ENCODE data around the gene HPN.
"Not testable (repeated sequence)": the region's sequence is repeated elsewhere in the genome, so short reads cannot be mapped to it uniquely, and the experiment has no call there.

The HPN gene

GRCh38 chr19:35044317-35045117, 3.0 kb downstream of the HPN start:
- peak; percentile 59 for DNase-seq

DNA sequence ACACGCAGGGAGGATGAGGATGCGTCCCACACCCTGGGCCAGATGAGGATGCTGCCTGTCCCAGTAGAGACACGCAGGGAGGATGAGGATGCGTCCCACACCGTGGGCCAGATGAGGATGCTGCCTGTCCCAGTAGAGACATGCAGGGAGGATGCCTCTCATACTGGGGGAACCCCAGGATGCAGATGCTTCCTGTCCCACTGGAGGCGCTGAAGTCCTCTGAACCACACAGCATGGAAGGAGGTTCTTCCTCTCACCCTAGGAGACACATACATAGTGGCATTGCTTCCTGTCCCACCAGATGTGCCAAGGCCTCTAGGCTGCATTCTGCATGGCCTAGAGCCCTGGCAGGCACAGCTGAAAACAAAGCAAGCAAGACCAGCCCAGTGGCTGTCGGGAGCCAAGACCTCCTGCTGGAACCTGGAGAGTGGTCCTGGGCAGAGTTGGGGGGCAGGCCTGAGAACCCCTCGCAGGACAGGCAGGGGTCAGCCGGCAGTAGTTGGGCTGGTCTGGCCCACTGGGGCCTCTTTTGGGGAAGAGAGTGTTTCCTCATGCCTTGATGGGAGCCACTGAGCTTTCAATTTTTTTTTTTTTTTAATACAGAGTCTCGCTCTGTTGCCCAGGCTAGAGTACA, 4.3 kb downstream of the HPN start:
- DNase-seq: peak; percentile 44

DNA sequence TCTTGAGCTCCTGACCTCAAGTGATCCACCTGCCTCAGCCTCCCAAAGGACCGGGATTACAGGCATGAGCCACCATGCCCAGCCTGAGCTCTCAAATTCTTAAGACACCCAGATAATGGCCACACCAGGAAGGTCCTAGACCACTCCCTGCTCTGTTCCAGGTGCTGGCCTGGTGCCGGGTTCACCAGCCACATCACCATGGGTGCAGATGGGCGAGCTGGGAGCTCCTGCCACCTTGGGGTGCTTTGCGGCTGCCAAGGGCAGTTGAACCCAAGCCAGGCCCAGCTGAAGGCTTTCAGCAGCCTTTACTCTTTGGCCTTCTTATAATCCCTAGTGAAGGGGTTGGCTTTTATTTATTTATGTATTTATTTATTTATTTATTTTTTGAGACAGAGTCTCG, 4.9 kb downstream of the HPN start:
- DNase-seq: no peak

- no peak for DNase-seq
Observed at GRCh38 chr19:35048911-35049411, 7.4 kb downstream of the HPN start.

DNA sequence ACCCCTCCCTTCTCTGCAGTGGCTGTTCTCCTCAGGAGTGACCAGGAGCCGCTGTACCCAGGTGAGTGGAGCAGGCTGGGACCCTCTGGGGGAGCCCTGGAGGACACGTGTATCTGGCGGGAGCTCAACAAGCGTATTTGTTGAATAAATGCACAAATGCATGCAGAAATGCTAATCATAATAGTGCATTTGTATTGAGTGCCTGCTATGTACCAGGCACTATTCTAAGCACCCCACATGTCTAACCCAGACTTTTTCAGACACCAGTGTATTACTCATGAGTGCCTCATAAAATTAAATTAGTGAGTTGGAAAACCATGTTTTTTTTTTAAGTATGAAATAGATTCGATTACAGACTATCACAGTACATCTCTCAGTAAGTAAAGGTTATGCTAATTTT, 7.9 kb downstream of the HPN start:
- no peak for DNase-seq

- DNase-seq: not testable (repeated sequence)
Observed at GRCh38 chr19:35050662-35051061, 9.1 kb downstream of the HPN start.

GRCh38 chr19:35051268-35051667, 9.7 kb downstream of the HPN start:
- not testable (repeated sequence) for DNase-seq

GRCh38 chr19:35051796-35052195, 10.3 kb downstream of the HPN start:
- DNase-seq: no peak

DNA sequence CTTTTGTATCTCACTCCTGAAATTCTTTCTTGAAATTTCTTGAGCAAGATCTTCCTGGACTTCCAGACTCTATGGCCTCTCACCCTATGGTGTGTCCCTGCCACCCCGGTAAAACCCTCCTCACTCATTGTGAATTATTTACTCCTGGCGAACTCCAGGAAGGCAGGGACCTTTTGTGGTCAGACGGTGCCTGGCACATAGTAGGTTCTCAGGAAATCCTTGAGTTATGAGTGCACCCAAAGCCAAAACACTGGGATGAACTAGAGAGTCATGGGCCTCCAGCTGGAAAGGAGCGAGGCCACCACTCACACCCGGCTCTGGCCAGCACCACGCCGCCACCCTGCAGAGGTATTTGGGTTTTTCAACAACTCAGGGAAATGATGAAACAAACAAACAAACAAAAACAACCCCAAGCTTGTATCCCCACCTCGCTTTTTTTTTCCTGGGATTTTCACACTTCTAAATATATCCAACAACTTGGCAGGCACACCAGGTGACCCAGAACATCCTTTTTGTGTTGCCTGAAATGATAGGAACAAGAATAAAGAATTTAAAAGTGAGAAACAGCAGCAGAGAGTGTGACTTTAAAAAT, 11.2 kb downstream of the HPN start:
- DNase-seq: no peak

DNA sequence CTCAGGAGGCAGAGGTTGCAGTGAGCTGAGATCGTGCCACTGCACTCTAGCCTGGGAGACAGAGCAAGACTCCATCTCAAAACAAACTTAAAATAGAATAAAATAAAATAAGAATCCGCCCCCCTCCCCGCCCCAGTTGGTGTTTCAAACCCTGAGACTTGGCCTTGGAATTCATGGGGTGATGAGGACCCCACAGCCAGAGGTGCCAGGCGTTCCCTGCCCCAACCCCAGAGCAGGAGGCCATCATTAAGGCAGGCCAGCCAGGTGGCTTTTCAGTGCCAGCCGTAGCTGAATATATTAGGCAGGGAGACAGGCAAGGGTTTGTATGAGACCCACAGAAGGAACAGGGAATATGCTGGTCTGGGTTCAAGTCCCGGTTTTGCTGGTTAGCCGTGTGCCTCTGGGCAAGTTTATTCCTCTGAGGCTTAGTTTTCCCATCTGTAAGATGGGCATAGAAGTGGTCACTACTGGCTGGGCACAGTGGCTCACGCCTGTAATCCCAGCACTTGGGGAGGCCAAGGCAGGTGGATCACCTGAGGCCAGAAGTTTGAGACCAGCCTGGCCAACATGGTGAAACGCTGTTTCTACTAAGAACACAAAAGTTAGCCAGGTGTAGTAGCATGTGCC, 12.3 kb downstream of the HPN start:
- no peak for DNase-seq

GRCh38 chr19:35054626-35055025, 13.1 kb downstream of the HPN start:
- no peak for DNase-seq

- no peak for DNase-seq
Observed at GRCh38 chr19:35055715-35056179, 14.2 kb downstream of the HPN start.

GRCh38 chr19:35056513-35057063, 15.1 kb downstream of the HPN start:
- no peak for DNase-seq

DNA sequence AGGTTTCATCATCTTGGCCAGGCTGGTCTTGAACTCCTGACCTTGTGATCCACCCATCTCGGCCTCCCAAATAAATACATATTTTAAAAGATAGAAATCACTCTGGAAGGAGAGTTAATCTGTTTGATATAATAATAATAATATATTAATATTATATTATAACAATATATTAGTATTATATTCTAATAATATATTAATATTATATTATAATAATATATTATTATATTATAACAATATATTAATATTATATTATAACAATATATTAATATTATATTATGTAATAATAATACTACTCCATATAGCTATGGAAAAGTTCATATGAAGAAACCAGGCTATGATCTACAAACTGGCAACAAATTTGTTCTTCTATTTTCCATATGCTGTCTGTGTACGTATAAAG, 16.8 kb downstream of the HPN start:
- no peak for DNase-seq

DNA sequence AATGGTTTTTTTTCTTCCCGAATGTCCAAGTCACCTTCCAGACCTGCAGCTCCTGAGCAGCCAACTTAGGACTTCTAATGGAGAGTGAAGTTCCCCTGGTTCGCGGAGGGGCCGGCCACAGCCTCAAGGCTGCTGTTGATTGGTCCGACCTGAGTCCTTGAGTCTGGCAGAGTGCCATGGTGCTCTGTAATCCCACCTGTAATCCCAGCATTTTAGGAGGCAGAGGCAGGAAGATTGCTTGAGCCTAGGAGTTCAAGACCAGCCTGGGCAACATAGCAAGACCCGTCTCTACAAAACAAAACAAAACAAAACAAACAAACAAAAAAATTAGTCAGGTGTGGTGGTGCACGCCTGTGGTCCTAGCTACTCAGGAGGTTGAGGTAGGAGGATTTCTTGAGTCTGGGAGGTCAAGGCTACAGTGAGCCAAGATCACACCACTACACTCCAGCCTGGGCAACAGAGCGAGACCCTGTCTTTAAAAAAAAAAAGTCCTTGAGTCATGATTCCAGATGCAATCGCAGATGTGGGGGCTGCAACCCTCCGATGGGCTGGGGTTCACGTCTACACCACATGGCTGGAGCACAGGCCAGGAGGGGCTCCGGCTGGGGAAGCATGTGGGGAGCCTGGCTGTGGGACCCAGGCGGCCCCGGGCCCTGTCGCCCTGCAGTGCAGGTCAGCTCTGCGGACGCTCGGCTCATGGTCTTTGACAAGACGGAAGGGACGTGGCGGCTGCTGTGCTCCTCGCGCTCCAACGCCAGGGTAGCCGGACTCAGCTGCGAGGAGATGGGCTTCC, 17.7 kb downstream of the HPN start:
- no peak for DNase-seq

DNA sequence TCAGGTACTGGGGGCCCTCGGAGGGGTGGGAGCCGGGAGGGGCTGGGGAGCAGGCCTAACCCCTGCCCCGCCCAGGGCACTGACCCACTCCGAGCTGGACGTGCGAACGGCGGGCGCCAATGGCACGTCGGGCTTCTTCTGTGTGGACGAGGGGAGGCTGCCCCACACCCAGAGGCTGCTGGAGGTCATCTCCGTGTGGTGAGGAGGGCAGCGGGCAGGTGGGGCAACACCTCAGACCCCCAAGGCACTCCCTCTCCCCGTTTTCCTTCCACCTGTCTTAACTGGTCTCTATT, 18.2 kb downstream of the HPN start:
- no peak for DNase-seq

DNA sequence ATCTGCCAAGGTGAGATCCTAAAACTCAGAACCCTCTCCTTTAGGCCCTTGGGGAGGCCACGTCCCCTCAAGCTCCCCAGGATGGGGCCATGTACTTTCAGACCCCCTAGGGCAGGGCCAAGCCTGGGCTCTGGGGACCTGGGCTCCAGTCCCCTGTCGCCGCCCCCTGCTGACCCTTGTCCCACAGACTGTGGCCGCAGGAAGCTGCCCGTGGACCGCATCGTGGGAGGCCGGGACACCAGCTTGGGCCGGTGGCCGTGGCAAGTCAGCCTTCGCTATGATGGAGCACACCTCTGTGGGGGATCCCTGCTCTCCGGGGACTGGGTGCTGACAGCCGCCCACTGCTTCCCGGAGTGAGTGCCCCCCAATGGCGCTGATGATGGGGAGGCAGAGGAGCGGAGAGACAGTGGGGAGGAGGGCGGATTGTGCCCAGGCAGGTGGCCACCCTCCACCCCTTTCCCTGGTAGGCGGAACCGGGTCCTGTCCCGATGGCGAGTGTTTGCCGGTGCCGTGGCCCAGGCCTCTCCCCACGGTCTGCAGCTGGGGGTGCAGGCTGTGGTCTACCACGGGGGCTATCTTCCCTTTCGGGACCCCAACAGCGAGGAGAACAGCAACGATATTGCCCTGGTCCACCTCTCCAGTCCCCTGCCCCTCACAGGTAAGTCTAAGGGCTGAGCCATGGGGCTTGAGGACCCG, 18.8 kb downstream of the HPN start:
- DNase-seq: no peak

GRCh38 chr19:35061583-35062373, 20.3 kb downstream of the HPN start:
- no peak for DNase-seq

- DNase-seq: no peak
Observed at GRCh38 chr19:35062942-35063341, 21.4 kb downstream of the HPN start.

- no peak for DNase-seq
Observed at GRCh38 chr19:35063940-35064818, 22.7 kb downstream of the HPN start.

Measured in CD4-positive, alpha-beta T cell treated with Interleukin-10 for 1 hour (primary cell).